ENCODE measurements around the gene CTXND1. TPM values are rescaled to one million over a fixed set of nuclear protein-coding genes. Genes with fewer than 3 reads are reported as not detected.

Gene CTXND1
- total RNA-seq, 3 donors from 2014 or later, result 0.09 to 0.70 (median 0.19) TPM

GRCh38 chr15:80191897-80192595 is 60.0 kb downstream of the CTXND1 start:
- no peaks in the 10 kb centered on the region for H3K9me3 ChIP-seq
- H3K4me1 ChIP-seq (ENCODE audit: low read depth), result no peaks in the 10 kb centered on the region
- H3K4me3 ChIP-seq, result no peak overlapping the region
- no peak for ATAC-seq
- DNase-seq, result no peak
- TF ChIP-seq CTCF (IDR thresholded peaks at IDR 0.05), result no peak
- H3K36me3 ChIP-seq (ENCODE audit: low read depth), result no peaks in the 10 kb centered on the region
- intact Hi-C loops (cut with DNase I, micrococcal nuclease), result no loop called here

- no peak for ATAC-seq
Measured at GRCh38 chr15:80191198-80191597, 60.8 kb downstream of the CTXND1 start.

GRCh38 chr15:80188251-80188650 is 63.8 kb downstream of the CTXND1 start:
- Histone ChIP-seq H3K4me1 (ENCODE audit: low read depth) (no peaks in the 10 kb centered on the region), H3K36me3 (ENCODE audit: low read depth) (no peaks in the 10 kb centered on the region), H3K4me3 (no peak overlapping the region), H3K9me3 (no peaks in the 10 kb centered on the region)
- DNase-seq, result no peak
- intact Hi-C loops (cut with DNase I, micrococcal nuclease), result no loop called here
- no peak for TF ChIP-seq CTCF (IDR thresholded peaks at IDR 0.05)
- no peak for ATAC-seq

More at GRCh38 chr15:80191198-80191597, 60.8 kb downstream of the CTXND1 start:
- H3K4me3 ChIP-seq, result no peak overlapping the region
- intact Hi-C loops (cut with DNase I, micrococcal nuclease), result no loop called here
- H3K4me1 ChIP-seq (ENCODE audit: low read depth), result no peaks in the 10 kb centered on the region
- H3K9me3 ChIP-seq, result no peaks in the 10 kb centered on the region
- TF ChIP-seq CTCF (IDR thresholded peaks at IDR 0.05), result no peak
- DNase-seq, result no peak
- no peaks in the 10 kb centered on the region for H3K36me3 ChIP-seq (ENCODE audit: low read depth)

GRCh38 chr15:80186597-80186996 is 65.4 kb downstream of the CTXND1 start:
- DNase-seq, result no peak
- ATAC-seq, result no peak
- intact Hi-C loops (cut with DNase I, micrococcal nuclease), result no loop called here
- no peaks in the 10 kb centered on the region for H3K36me3 ChIP-seq (ENCODE audit: low read depth)
- H3K4me3 ChIP-seq, result no peak overlapping the region
- H3K9me3 ChIP-seq, result no peaks in the 10 kb centered on the region
- H3K4me1 ChIP-seq (ENCODE audit: low read depth), result no peaks in the 10 kb centered on the region
- TF ChIP-seq CTCF (IDR thresholded peaks at IDR 0.05), result no peak

GRCh38 chr15:80186066-80186465 is 65.9 kb downstream of the CTXND1 start:
- no peak for ATAC-seq

More at GRCh38 chr15:80186066-80186465, 65.9 kb downstream of the CTXND1 start:
- DNase-seq, result no peak
- intact Hi-C loops (cut with DNase I, micrococcal nuclease), result no loop called here
- H3K9me3 ChIP-seq, result no peaks in the 10 kb centered on the region
- TF ChIP-seq CTCF (IDR thresholded peaks at IDR 0.05), result no peak
- H3K4me3 ChIP-seq, result no peak overlapping the region
- H3K4me1 ChIP-seq (ENCODE audit: low read depth), result no peaks in the 10 kb centered on the region
- H3K36me3 ChIP-seq (ENCODE audit: low read depth), result no peaks in the 10 kb centered on the region
